Subcutaneous abdominal adipose tissue (tissue), 5 donors: ENCODE measurements around the gene STYXL2.

Source experiments
- H3K27ac ChIP-seq: one replicate; pipeline ENCODE4 v1.7.0; 2013; ENCODE audit warnings: low read depth, mild to moderate bottlenecking, inconsistent platforms, low read length, moderate library complexity
- H3K27me3 ChIP-seq, 5 donors: one replicate each; pipeline ENCODE4 v1.7.0; 2013; ENCODE audit warnings: low read length in 5 of 5, inconsistent platforms in 1 of 5; ENCODE audit not compliant: control insufficient read depth in 5 of 5, insufficient read depth in 4 of 5
- H3K36me3 ChIP-seq, 5 donors: one replicate each; pipeline ENCODE4 v1.7.0; 2013; ENCODE audit warnings: low read length in 5 of 5; ENCODE audit not compliant: control insufficient read depth in 5 of 5, insufficient read depth in 5 of 5
- H3K4me1 ChIP-seq, 5 donors: one replicate each; pipeline ENCODE4 v1.7.0; 2013; ENCODE audit warnings: low read length in 5 of 5, mild to moderate bottlenecking in 3 of 5, moderate library complexity in 1 of 5; ENCODE audit not compliant: control insufficient read depth in 5 of 5, insufficient read depth in 5 of 5
- H3K4me3 ChIP-seq, 5 donors: one replicate each; pipeline ENCODE4 v1.7.0; 2013; ENCODE audit warnings: low read length in 5 of 5, low read depth in 1 of 5
- H3K9ac ChIP-seq, 5 donors: one replicate each; pipeline ENCODE4 v1.7.0; 2013; ENCODE audit warnings: low read length in 5 of 5, mild to moderate bottlenecking in 4 of 5, moderate library complexity in 3 of 5
- H3K9me3 ChIP-seq, 5 donors: one replicate each; pipeline ENCODE4 v1.7.0; 2013; ENCODE audit warnings: low read length in 5 of 5; ENCODE audit not compliant: control insufficient read depth in 5 of 5
- donor health status: healthy.
- donor health status: healthy.
- donor health status: healthy.
- donor health status: healthy.
- donor health status: healthy.

The STYXL2 gene

GRCh38 chr1:167060141-167061072, 33.5 kb upstream of the STYXL2 start:
- Histone ChIP-seq H3K36me3 (no peaks in the 10 kb centered on the region), H3K27me3 (peaks cover 0 to 10% (median 7%) of the 10 kb centered on the region in 5 donors), H3K4me3 (no peak overlapping the region), H3K9me3 (no peaks in the 10 kb centered on the region), H3K9ac (no peak overlapping the region), H3K4me1 (peaks cover 0 to 6% (median 5%) of the 10 kb centered on the region in 5 donors), H3K27ac (no peak overlapping the region)

GRCh38 chr1:167061073-167061464, 32.8 kb upstream of the STYXL2 start:
- Histone ChIP-seq H3K9me3 (no peaks in the 10 kb centered on the region), H3K27me3 (peaks cover 0 to 10% (median 4%) of the 10 kb centered on the region in 5 donors), H3K27ac (no peak overlapping the region), H3K9ac (no peak overlapping the region), H3K4me3 (no peak overlapping the region), H3K4me1 (peaks cover 0 to 6% (median 5%) of the 10 kb centered on the region in 5 donors), H3K36me3 (no peaks in the 10 kb centered on the region)

- Histone ChIP-seq H3K9me3 (no peaks in the 10 kb centered on the region), H3K27me3 (peaks cover 0 to 10% (median 4%) of the 10 kb centered on the region in 5 donors), H3K9ac (no peak overlapping the region), H3K4me1 (peaks cover 0 to 3% (median 0%) of the 10 kb centered on the region in 5 donors), H3K4me3 (no peak overlapping the region), H3K27ac (no peak overlapping the region), H3K36me3 (no peaks in the 10 kb centered on the region)
Measured at GRCh38 chr1:167064621-167065020, 29.3 kb upstream of the STYXL2 start.

- H3K4me3 ChIP-seq: no peak overlapping the region
- no peak overlapping the region for H3K9ac ChIP-seq
- H3K9me3 ChIP-seq: no peaks in the 10 kb centered on the region
- H3K4me1 ChIP-seq: peaks cover 0 to 3% (median 0%) of the 10 kb centered on the region in 5 donors
- H3K27me3 ChIP-seq: peaks cover 0 to 8% (median under 1%) of the 10 kb centered on the region in 5 donors
- H3K27ac ChIP-seq: no peak overlapping the region
- H3K36me3 ChIP-seq: no peaks in the 10 kb centered on the region
Measured at GRCh38 chr1:167065471-167065870, 28.4 kb upstream of the STYXL2 start.

GRCh38 chr1:167066333-167067122, 27.3 kb upstream of the STYXL2 start:
- Histone ChIP-seq H3K27me3 (no peaks in the 10 kb centered on the region), H3K4me1 (peaks cover 0 to 3% (median 3%) of the 10 kb centered on the region in 5 donors), H3K36me3 (no peaks in the 10 kb centered on the region), H3K9me3 (no peaks in the 10 kb centered on the region), H3K9ac (no peak overlapping the region), H3K27ac (no peak overlapping the region), H3K4me3 (no peak overlapping the region)

- Histone ChIP-seq H3K9ac (no peak overlapping the region), H3K9me3 (no peaks in the 10 kb centered on the region), H3K27ac (no peak overlapping the region), H3K4me3 (no peak overlapping the region), H3K4me1 (peaks cover 0 to 3% (median 3%) of the 10 kb centered on the region in 5 donors), H3K36me3 (no peaks in the 10 kb centered on the region), H3K27me3 (no peaks in the 10 kb centered on the region)
Measured at GRCh38 chr1:167067904-167068303, 26.0 kb upstream of the STYXL2 start.

GRCh38 chr1:167068761-167069160, 25.1 kb upstream of the STYXL2 start:
- no peaks in the 10 kb centered on the region for H3K36me3 ChIP-seq
- H3K9me3 ChIP-seq: no peaks in the 10 kb centered on the region
- H3K4me1 ChIP-seq: peaks cover 0 to 3% (median 3%) of the 10 kb centered on the region in 5 donors
- H3K4me3 ChIP-seq: no peak overlapping the region
- no peak overlapping the region for H3K9ac ChIP-seq
- H3K27ac ChIP-seq: no peak overlapping the region
- H3K27me3 ChIP-seq: no peaks in the 10 kb centered on the region

GRCh38 chr1:167071286-167071685, 22.6 kb upstream of the STYXL2 start:
- H3K9me3 ChIP-seq: no peaks in the 10 kb centered on the region
- peaks cover 0 to 3% (median 0%) of the 10 kb centered on the region in 5 donors for H3K27me3 ChIP-seq
- H3K36me3 ChIP-seq: no peaks in the 10 kb centered on the region
- H3K27ac ChIP-seq: no peak overlapping the region
- no peak overlapping the region for H3K4me3 ChIP-seq
- peaks cover 0 to 3% (median 3%) of the 10 kb centered on the region in 5 donors for H3K4me1 ChIP-seq
- H3K9ac ChIP-seq: no peak overlapping the region

- Histone ChIP-seq H3K9me3 (no peaks in the 10 kb centered on the region), H3K27ac (no peak overlapping the region), H3K27me3 (peaks cover 0 to 6% (median 2%) of the 10 kb centered on the region in 5 donors), H3K9ac (no peak overlapping the region), H3K4me1 (no peaks in the 10 kb centered on the region), H3K36me3 (no peaks in the 10 kb centered on the region), H3K4me3 (no peak overlapping the region)
Measured at GRCh38 chr1:167076136-167076710, 17.7 kb upstream of the STYXL2 start.
